ENCODE measurements around the gene TNP1.

Gene TNP1

GRCh38 chr2:216897561-216898203 is 37.8 kb upstream of the TNP1 start:
- TF ChIP-seq ZNF565 (CRISPR knock-in tag; conservative IDR thresholded peaks at IDR 0.05; ENCODE audit: low read depth): no peak
- TF ChIP-seq ZFP30 (CRISPR knock-in tag; IDR thresholded peaks at IDR 0.05): no peak
- no peak for TF ChIP-seq CREB5 (CRISPR knock-in tag; IDR thresholded peaks at IDR 0.05; ENCODE audit: low read depth)
- TF ChIP-seq OSR1 (CRISPR knock-in tag; IDR thresholded peaks at IDR 0.05): no peak
- no peak for TF ChIP-seq SNAI2 (CRISPR knock-in tag; IDR thresholded peaks at IDR 0.05)
- no peak for TF ChIP-seq CSDC2 (CRISPR knock-in tag; IDR thresholded peaks at IDR 0.05)
- no peak for TF ChIP-seq ZFP3 (CRISPR knock-in tag; IDR thresholded peaks at IDR 0.05)
- TF ChIP-seq POU6F1 (CRISPR knock-in tag; IDR thresholded peaks at IDR 0.05; ENCODE audit: borderline replicate concordance, low read depth): no peak
- TF ChIP-seq BACH2 (CRISPR knock-in tag; IDR thresholded peaks at IDR 0.05; ENCODE audit: borderline replicate concordance): no peak
- no peak for TF ChIP-seq TCF4 (CRISPR knock-in tag; IDR thresholded peaks at IDR 0.05; ENCODE audit: borderline replicate concordance)
- no peak for TF ChIP-seq ISL1 (CRISPR knock-in tag; IDR thresholded peaks at IDR 0.05)

GRCh38 chr2:216890138-216890537 is 30.3 kb upstream of the TNP1 start:
- ATAC-seq: no peak
- no peak for TF ChIP-seq TOX (CRISPR knock-in tag; IDR thresholded peaks at IDR 0.05; ENCODE audit: borderline replicate concordance)
- TF ChIP-seq ZC3H10 (CRISPR knock-in tag; IDR thresholded peaks at IDR 0.05): no peak
- TF ChIP-seq RARB (CRISPR knock-in tag; IDR thresholded peaks at IDR 0.05): no peak
- no peak for TF ChIP-seq BACH2 (CRISPR knock-in tag; IDR thresholded peaks at IDR 0.05; ENCODE audit: borderline replicate concordance)
- TF ChIP-seq ISL1 (CRISPR knock-in tag; IDR thresholded peaks at IDR 0.05): no peak
- TF ChIP-seq CREB5 (CRISPR knock-in tag; IDR thresholded peaks at IDR 0.05; ENCODE audit: low read depth): no peak
- TF ChIP-seq ZFP3 (CRISPR knock-in tag; IDR thresholded peaks at IDR 0.05): no peak
- no peak for TF ChIP-seq PPARA (CRISPR knock-in tag; IDR thresholded peaks at IDR 0.05; ENCODE audit: borderline replicate concordance)
- no peak for TF ChIP-seq CSDC2 (CRISPR knock-in tag; IDR thresholded peaks at IDR 0.05)
- no peak for TF ChIP-seq ESRRG (CRISPR knock-in tag; IDR thresholded peaks at IDR 0.05)
- TF ChIP-seq TSHZ2 (CRISPR knock-in tag; IDR thresholded peaks at IDR 0.05): no peak
- TF ChIP-seq OSR1 (CRISPR knock-in tag; IDR thresholded peaks at IDR 0.05): no peak
- no peak for TF ChIP-seq ZNF565 (CRISPR knock-in tag; conservative IDR thresholded peaks at IDR 0.05; ENCODE audit: low read depth)

More at GRCh38 chr2:216897561-216898203, 37.8 kb upstream of the TNP1 start:
- ATAC-seq: no peak

- TF ChIP-seq OSR1 (CRISPR knock-in tag; IDR thresholded peaks at IDR 0.05) (no peak), POU6F1 (CRISPR knock-in tag; IDR thresholded peaks at IDR 0.05; ENCODE audit: borderline replicate concordance, low read depth) (no peak), SNAI2 (CRISPR knock-in tag; IDR thresholded peaks at IDR 0.05) (no peak), ZFP30 (CRISPR knock-in tag; IDR thresholded peaks at IDR 0.05) (no peak), CSDC2 (CRISPR knock-in tag; IDR thresholded peaks at IDR 0.05) (no peak), ISL1 (CRISPR knock-in tag; IDR thresholded peaks at IDR 0.05) (no peak)
- ATAC-seq: no peak
These were observed 29.2 kb upstream of the TNP1 start for GRCh38 chr2:216888887-216889622.

All from SK-N-SH treated with all-trans-retinoic acid at 6 μM for 48 hours (cell line).